ENCODE measurements around the gene HSPB2.

Gene HSPB2

GRCh38 chr11:111941963-111942362 lies 29.4 kb downstream of the HSPB2 start:
- DNase-seq = no peak

DNA sequence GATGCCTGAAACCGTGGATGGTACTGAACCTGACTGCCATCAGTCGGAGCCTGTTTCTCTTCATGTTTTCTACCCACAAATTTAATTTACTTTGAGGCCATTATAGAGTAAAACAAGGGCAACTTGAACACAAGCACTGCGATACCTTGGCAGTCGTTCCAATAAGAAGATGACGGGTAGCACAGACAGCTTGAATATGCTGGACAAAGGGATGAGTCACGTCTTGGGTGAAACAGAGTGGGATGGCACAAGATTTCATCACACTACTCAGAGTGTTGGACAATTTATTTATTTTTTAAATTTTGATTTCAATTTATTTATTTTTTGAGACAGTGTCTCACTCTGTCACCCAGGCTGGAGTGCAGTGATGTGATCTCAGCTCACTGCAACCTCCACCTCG lies 30.3 kb downstream of the HSPB2 start:
- DNase-seq = no peak

DNA sequence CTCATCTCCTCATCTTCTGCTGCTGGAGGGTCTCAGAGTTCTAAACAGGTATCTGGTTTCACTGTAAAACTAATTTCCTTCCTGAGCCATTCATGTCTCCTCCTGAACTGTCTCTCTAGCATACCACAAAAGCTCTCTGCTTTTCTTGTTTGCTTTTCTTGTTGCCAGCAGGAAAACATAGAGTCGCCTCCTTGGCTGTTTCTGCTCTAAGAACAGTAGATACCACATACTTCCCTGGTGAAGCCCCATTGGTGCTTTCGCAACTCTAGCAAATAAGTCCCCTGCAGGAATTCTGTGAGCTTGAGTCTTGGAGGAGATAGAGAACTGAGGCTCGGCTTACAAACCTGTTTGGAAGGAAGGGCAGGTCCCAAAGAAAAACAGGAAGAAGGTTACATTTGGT lies 31.6 kb downstream of the HSPB2 start:
- DNase-seq = no peak

- peak; percentile 47 for DNase-seq
These were observed 32.1 kb downstream of the HSPB2 start for GRCh38 chr11:111944651-111945051.

DNA sequence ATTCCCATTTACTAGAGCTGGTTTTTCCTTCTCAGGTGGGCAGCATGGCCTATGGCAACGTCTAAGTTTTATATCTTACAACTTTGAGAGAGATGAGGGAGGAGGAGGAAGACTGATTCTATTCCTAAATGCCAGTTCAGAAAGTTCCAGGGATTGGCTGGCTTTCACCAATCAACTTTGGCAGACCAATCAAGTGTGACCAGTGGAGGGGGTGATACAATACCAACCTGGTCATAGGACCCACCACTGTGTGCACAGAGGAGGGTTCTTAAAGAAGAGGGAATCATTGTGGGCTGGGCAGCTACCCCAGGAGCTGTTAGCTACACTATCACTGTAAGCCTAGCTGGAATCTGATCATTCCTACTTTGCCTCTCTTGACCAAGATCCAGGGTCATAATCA lies 32.7 kb downstream of the HSPB2 start:
- no peak for DNase-seq

DNA sequence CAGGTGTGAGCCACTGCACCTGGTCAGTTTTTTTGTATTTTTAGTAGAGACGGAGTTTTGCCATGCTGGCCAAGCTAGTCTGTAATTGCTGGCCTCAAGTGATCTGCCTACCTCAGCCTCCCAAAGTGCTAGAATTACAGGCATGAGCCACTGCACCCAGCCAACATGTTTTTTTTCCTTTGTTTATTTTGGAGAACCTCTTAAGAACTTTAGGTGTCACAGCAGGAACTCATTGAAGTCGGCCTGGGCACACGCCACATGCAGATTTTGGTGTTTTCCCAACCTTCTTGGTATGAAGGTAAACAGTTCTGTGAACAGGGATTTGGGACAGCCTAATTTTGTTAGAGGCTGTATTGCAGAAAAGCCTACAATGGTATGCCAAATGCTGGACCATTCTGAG lies 34.0 kb downstream of the HSPB2 start:
- no peak for DNase-seq

GRCh38 chr11:111947143-111947542 lies 34.6 kb downstream of the HSPB2 start:
- no peak for DNase-seq

DNA sequence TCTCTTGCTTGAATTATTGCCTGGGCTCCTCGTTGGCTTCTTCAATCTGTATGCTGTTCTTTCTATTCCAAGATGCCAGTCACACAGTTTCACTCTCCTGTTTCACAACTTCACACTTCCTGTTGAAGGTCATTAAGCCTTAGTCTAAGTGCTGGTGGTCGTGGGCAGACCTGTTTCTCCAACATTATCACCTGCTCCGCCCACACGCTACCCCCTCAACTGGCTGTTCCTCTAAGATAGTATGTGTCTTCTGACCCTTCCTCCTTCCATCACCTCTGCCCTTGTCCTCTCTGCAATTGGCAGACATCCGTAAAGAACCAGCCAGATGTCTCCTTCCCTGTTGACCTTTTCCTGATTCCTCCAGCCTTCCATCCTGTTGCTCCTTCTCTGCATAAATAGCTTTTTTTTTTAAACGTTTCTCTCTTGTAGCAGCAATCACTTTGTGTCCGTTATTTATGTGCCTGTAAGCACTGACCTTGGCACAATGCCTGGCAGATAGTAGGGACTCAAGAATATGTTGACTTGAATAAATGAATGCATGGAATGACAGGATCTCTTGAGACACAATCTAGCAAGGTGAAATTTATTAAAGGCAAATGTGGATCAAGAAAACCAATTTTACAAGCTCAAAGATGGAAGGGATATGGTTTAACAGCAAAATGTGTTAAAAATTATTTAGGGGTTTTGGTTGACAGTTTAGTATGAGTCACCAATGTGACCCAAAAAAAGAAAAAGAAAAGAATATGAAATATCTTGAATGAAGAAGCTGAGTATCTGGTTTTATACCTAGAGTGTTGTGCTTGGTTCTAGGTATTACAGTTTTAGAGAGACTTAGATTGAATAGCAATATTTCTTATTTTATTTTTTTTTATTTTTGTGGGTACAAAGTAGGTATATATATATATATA lies 37.2 kb downstream of the HSPB2 start:
- DNase-seq = no peak

DNA sequence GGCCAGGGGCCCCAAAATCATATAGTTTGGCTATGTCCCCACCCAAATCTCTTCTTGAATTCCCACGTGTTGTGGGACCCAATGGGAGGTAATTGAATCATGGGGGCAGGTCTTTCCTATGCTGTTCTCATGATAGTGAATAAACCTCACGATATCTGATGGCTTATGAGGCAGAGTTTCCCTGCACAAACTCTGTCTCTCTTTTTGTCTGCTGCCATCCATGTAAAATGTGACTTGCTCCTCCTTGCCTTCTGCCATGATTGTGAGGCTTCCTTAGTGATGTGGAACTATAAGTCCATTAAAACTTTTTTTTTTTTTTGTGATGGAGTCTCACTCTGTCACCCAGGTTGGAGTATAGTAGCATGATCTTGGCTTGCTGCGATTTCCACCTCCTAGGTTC lies 39.0 kb downstream of the HSPB2 start:
- no peak for DNase-seq

- no peak for DNase-seq
These were observed 41.6 kb downstream of the HSPB2 start for GRCh38 chr11:111954154-111954553.

DNA sequence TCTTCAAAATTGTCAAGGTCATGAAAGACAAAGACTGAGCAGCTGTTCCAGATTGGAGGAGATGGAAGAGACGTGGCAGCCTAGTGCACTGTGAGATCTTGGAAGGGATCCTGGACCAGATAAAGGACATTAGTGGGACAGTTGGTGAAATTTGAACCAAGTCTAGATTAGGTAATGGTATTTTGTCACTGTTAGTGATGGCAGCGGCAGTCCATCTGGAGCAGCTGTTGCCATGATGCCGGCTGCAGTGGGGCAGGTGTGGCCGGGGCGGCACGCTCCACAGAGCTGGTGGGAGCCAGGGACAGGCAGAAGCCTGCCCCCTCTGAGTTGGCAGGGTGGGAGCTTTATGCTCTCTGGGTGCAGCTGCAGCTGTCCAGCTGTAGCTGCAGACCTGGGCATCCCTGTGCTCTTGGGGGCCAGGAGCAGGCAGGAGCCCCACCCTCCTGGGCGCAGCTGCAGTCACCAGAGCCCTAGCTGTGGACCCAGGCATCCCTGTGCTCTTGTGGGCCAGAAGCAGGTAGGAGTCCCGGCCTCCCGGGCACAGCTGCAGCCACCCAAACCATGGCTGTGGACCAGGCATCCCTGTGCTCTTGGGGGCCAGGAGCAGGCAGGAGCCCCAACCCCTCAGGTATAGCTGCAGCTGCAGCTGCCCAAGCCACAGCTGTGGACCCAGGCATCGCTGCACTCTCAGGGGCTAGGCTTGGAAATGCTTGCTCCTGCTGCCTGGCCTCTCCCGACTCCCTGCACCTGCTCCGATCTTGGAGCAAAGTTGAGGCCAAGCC lies 45.3 kb downstream of the HSPB2 start:
- no peak for DNase-seq

- no peak for DNase-seq
These were observed 48.4 kb downstream of the HSPB2 start for GRCh38 chr11:111960916-111961315.

DNA sequence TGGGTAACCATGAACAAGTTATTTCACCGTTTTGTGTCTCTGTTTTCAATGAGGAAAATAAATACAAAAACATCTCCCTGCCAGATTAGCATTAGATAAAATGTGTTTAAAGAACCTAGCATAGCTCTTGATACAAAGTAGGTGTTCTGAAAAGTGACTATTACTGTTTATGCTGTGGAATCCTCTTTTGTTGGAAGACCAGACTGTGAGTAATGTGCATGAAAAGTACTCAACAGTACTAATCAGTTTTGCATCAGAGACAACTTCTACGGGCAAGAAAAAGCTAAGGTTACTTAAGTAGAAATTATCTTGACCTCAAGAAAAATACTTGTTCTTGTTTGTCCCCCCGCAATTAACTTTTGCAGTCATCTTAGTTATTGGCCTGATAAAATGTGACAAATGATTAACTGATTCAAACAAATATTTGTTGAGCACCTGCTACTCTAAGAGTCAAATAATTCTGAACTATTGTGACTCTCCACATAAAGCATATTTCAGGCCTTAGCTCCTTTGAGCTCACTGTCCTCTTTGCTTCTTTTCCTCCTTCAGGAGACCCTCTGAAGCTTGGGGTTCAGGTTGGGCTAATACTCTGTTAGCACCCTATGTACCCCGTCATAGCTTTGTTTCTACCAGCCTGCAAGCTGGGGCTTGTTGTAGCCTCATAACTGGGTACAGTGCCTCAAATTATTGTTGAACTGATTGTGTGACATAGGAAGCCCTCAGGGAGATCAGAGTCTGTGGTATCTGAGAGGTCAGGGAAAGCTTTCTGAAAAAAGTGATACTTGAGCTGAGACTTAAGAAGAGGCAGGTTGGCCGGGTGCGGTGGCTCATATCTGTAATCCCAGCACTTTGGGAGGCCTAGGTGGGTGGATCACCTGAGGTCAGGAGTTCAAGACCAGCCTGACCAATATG lies 49.1 kb downstream of the HSPB2 start:
- DNase-seq = no peak
